Measurements from ENCODE around the gene ATAT1.

GRCh38 chr6:30625511-30625910 is 1.2 kb upstream of the ATAT1 start:
- TF ChIP-seq CTCF (optimal IDR thresholded peaks at IDR 0.05 in 1 of 3, IDR thresholded peaks at IDR 0.05 in 1 of 3, conservative IDR thresholded peaks at IDR 0.05 in 1 of 3; ENCODE audit: extremely low read depth in 1 of 3, insufficient read depth in 2 of 3, low read length in 3 of 3) (no peak), EZH2 (IDR thresholded peaks at IDR 0.05; ENCODE audit: low read length) (no peak)
